GM19455 (cell line): ENCODE results near the gene MED13.
"Not testable (repeated sequence)": the region's sequence is repeated elsewhere in the genome, so short reads cannot be mapped to it uniquely, and the experiment has no call there.

Experiments
- ATAC-seq: cut with Tn5 transposase; IDR thresholded peaks from one replicate; pipeline ENCODE4 v1.9.1; 2021; ENCODE audit not compliant: unreplicated experiment

MED13 gene

GRCh38 chr17:62090868-62091267 is 25.8 kb upstream of the MED13 start:
- ATAC-seq = no peak

GRCh38 chr17:62090021-62090824 is 25.1 kb upstream of the MED13 start:
- ATAC-seq = no peak

GRCh38 chr17:62089334-62089733 is 24.3 kb upstream of the MED13 start:
- no peak for ATAC-seq

GRCh38 chr17:62086737-62087136 is 21.7 kb upstream of the MED13 start:
- ATAC-seq = no peak

- no peak for ATAC-seq
These were observed 20.7 kb upstream of the MED13 start for GRCh38 chr17:62085511-62086408.

DNA sequence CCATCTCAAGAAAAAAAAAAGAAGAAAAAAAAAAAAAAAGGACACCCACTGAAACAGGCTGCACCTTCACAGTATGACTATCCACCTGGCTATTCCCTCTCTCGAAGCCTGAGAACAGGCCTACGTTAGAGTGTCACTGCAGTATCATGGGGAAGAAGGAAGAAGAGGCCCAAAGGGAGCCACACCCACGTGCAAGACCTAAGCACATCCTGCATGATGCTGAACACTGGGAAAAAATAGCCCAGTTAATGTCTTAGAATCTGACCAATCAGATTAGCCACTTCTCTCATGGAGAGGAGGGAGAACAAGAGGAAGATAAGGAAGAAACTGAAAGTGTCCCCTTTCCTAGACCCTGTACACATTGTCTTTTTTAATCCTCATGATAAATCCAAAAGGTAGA is 19.5 kb upstream of the MED13 start:
- no peak for ATAC-seq

- ATAC-seq = no peak
These were observed 18.6 kb upstream of the MED13 start for GRCh38 chr17:62083651-62084050.

GRCh38 chr17:62080647-62081046 is 15.6 kb upstream of the MED13 start:
- ATAC-seq = no peak

GRCh38 chr17:62078009-62078408 is 12.9 kb upstream of the MED13 start:
- no peak for ATAC-seq

DNA sequence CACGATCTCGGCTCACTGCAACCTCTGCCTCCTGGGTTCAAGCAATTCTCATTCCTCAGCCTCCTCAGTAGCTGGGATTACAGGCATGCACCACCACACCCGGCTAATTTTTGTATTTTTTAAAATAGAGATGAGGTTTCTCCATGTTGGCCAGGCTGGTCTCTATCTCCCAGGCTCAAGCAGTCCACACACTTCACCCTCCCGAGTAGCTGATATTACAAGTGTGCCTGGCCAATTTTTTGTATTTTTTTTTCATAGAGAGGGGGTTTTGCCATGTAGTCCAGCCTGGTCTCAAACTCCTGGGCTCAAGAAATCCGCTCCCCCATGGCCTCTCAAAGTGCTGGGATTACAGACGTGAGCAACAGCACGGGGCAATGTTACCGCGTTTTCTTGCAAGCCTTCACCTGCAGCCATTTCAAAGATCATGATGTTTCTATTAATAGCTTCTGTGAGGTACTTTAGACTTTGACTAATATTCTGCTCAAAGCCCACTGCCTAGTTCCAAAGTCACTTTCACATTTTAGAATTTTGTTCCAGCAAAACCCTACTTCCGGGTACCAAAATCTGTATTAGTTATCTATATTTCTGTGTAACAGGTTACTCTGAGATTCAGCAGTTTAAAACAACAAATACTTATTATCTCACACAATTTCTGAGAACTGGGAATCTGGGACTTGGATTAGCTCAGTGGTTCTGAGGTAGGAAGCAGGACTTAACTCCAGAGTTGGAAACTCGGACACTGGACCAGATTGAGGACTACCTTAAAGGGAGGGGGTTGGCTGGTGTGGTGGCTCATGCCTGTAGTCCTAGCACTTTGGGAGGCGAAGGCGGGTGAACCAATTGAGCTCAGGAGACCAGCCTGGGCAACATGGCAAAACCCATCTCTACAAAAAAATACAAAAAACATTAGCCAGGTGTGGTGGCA is 12.0 kb upstream of the MED13 start:
- ATAC-seq = no peak

DNA sequence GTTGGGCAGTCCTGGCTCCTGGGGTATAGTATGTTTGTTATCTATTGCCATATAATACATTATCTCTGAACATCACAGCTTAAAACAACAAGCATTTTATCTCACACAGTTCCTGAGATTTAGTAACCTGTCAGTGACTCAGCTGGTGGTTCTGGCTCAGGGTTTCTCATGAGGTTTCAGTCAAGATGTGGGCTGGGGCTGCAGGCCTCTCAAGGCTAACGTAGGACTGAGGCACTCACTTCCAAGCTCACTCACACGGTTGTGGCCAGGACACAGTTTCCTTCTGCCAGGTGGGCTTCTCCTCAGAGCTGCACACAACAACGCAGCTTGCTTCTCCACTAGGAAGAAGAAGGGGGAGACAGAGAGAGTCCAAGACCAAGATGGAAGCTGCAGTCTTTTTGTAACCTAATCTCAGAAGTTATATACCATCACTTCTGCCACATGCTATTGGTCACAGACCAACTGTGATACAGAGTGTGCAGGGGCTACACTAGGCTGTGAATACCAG is 10.3 kb upstream of the MED13 start:
- no peak for ATAC-seq

DNA sequence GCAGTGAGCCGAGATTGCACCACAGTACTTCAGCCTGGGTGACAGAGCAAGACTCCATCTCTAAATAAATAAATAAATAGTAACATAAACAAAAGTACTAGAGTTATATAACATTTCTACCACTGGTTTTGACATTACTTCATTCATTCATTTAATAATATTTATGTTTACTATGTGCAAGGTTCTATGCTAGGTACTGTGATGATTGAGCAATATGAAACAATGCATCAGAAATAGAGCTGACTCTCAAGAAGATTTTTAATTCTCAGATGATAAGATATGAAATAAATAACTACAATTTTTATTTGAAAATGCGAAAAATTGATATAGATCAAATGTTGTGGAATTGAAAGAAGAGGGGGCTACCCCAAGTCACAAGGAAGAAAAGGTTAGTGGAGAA is 8.9 kb upstream of the MED13 start:
- no peak for ATAC-seq

DNA sequence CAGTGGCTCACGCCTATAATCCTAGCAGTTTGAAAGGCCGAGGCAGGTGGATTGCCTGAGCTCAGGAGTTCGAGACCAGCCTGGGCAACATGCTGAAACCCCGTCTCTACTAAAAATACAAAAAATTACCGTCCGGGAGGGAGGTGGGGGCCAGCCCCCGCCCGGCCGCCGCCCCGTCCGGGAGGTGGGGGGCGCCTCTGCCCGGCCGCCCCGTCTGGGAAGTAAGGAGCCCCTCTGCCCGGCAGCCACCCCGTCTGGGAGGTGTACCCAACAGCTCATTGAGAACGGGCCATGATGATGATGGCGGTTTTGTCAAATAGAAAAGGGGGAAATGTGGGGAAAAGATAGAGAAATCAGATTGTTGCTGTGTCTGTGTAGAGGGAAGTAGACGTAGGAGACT is 7.8 kb upstream of the MED13 start:
- not testable (repeated sequence) for ATAC-seq

DNA sequence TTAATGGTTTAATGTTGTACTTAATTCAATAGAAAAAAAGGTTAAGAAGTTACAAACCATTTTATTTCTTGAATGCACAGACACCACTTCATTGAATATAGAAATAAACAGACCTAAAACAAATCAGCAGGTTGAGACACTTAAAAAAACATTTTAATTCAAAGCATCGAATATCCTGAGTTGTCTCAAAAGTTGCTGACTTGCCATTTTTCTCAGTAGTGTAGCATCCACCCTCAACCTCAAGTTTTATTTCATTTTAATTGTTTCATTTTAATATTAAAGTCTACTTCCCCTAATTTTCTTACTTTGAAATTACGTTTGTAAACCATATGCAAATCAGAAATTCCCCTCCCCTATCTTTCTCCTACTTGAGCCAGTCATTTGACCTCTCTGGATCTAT is 5.8 kb upstream of the MED13 start:
- no peak for ATAC-seq

DNA sequence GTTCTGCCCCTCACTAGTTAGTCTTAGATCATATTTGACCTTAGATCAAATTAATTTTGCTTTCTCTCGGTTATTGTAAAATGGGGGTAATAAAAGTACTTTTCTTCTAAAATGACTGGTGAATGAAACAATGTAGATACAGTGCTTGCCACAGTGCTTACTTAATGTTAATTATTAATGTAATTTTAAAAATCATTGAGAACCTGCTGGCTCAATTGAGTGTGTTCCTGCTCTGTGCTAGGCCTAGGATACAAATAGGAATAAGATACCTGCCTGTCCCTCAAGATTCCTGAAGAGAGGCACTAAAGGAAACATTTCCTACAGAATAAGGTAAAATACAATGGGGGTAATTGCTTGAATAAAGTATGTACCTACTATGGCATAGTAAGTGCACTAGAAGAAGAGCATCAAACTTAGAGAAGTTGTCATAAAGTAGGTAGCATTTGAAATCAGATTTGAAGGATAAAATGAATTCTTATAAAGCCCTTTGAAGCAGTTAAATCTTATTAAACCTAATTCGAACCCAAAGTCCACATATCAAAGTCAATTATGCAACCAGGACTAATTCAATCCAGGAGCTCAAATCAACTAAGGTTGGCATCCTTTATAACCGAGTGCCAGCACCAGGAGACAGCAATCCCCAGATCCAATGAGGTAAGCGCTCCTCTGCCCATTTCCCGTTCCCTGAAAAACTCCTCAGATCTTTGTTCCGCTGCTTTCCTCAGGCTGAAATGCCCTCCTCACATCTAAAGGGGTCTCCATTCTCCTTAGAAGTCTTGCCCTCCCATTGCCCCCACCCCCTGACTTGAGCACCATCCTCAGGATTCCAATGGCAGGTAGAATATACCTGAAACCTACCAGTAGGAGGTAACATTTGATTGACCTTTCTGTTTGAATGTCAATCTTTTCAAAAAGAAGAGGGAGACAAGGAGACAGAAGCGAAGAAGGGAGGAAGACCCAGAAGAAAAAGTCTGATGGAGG is 2.4 kb upstream of the MED13 start:
- no peak for ATAC-seq

GRCh38 chr17:62065611-62066468 is 762 bp upstream of the MED13 start:
- ATAC-seq = peak; percentile 87

- no peak for ATAC-seq
These were observed 868 bp downstream of the MED13 start for GRCh38 chr17:62064029-62064790.

DNA sequence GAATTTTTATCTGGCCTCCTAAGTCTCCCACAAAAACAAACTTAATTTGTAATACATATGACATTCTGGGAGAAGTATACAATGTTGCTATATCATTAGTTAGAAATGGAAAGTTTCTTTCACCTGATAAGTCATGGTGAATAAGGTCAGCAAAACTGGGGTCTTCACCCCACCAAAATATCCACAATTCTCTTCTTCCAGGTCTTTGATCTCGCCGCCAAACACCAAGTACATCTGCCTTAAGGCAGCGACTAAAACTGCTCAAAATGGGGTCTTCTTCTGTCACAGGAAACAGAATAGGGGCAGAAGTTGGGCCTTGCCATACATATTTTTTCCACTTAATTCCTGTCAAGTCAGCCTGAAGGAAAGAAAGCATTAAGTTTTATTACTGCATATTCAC is 2.1 kb downstream of the MED13 start:
- no peak for ATAC-seq
